SK-N-SH (cell line): Measurements from ENCODE around the gene TRPV6. TPM values are rescaled to one million over a fixed set of nuclear protein-coding genes. Genes with fewer than 3 reads are reported as not detected.

ENCODE experiments used
- CTCF ChIA-PET: fragments of 300-600, 350-600 bp; formaldehyde crosslinking; extraction: SDS; loops from one replicate; lab custom pipeline; 2021; lab: Yijun Ruan, JAX
- POLR2A ChIA-PET: fragments of 350-600 bp; sonication (Branson Sonifier 250); formaldehyde crosslinking; extraction: SDS; loops from one replicate; lab custom pipeline; 2020; ENCODE audit warnings: antibody characterized with exemption, inconsistent platforms; lab: Yijun Ruan, JAX
- DNase-seq: peaks from one replicate; pipeline ENCODE4 v3.0.0; 2012
- H2AFZ ChIP-seq: fragments of 200-600 bp; sonication (generic); 2 replicates; pipeline ENCODE4 v1.8.1; 2016; ENCODE audit warnings: antibody characterized with exemption, mild to moderate bottlenecking, low read depth
- H3F3A ChIP-seq: fragments of 200-600 bp; sonication (generic); replicated peaks from 2 replicates; pipeline ENCODE3; 2016; ENCODE audit warnings: antibody characterized with exemption, mild to moderate bottlenecking; ENCODE audit not compliant: insufficient read depth
- H3K27ac ChIP-seq, 2 experiments: fragments of 200-500 bp in 1 of 2; fragments of 200-600 bp in 1 of 2; sonication (Bioruptor generic) in 1 of 2; sonication (generic), shearing (Covaris generic) in 1 of 2; 2 replicates each; pipeline versions ENCODE4 v1.5.1 to v1.6.1; 2014 to 2016; ENCODE audit warnings: low read depth in 2 of 2, inconsistent platforms in 1 of 2, low read length in 1 of 2, mild to moderate bottlenecking in 1 of 2, mixed read lengths in 1 of 2
- H3K27me3 ChIP-seq: fragments of 200-600 bp; sonication (generic), shearing (Covaris generic); 2 replicates; pipeline ENCODE4 v1.6.1; 2016; ENCODE audit warnings: mixed run types; ENCODE audit not compliant: insufficient read depth
- H3K36me3 ChIP-seq, 2 experiments: fragments of 200-500 bp in 1 of 2; fragments of 200-600 bp in 1 of 2; sonication (Bioruptor generic) in 1 of 2; sonication (generic) in 1 of 2; replicated peaks in 1 of 2; 2 replicates each; pipeline versions ENCODE3 to v1.5.1; 2014 to 2016; ENCODE audit warnings: low read length in 1 of 2, mild to moderate bottlenecking in 1 of 2; ENCODE audit not compliant: insufficient read depth in 2 of 2, control insufficient read depth in 1 of 2
- H3K4me1 ChIP-seq, 2 experiments: fragments of 200-500 bp in 1 of 2; fragments of 200-600 bp in 1 of 2; sonication (Bioruptor generic) in 1 of 2; sonication (generic), shearing (Covaris generic) in 1 of 2; 2 replicates each; pipeline versions ENCODE4 v1.5.1 to v1.6.1; 2014 to 2016; ENCODE audit warnings: low read depth in 1 of 2, low read length in 1 of 2, mixed run types in 1 of 2; ENCODE audit not compliant: insufficient read depth in 2 of 2, control insufficient read depth in 1 of 2
- H3K4me2 ChIP-seq: fragments of 200-600 bp; sonication (generic), shearing (Covaris generic); 2 replicates; pipeline ENCODE4 v1.6.1; 2017; ENCODE audit warnings: mixed run types
- H3K4me3 ChIP-seq, 2 experiments: fragments of 200-500 bp in 1 of 2; fragments of 200-600 bp in 1 of 2; sonication (Bioruptor generic) in 1 of 2; sonication (generic), shearing (Covaris generic) in 1 of 2; 2 replicates each; pipeline versions ENCODE4 v1.5.1 to v1.8.1; 2014 to 2016; ENCODE audit warnings: low read depth in 2 of 2, inconsistent platforms in 1 of 2, low read length in 1 of 2, mild to moderate bottlenecking in 1 of 2, mixed read lengths in 1 of 2, moderate library complexity in 1 of 2
- H3K79me2 ChIP-seq: fragments of 200-600 bp; sonication (generic); 2 replicates; pipeline ENCODE4 v1.8.1; 2017; ENCODE audit warnings: mild to moderate bottlenecking; ENCODE audit not compliant: insufficient read depth
- H3K9ac ChIP-seq: fragments of 200-600 bp; sonication (generic); 2 replicates; pipeline ENCODE4 v1.6.1; 2017; ENCODE audit warnings: mixed run types
- H3K9me2 ChIP-seq: fragments of 200-600 bp; sonication (generic); 2 replicates; pipeline ENCODE4 v1.6.1; 2017; ENCODE audit warnings: mixed run types
- H3K9me3 ChIP-seq: fragments of 200-600 bp; sonication (generic); 2 replicates; pipeline ENCODE4 v1.6.1; 2017; ENCODE audit warnings: mixed run types, mild to moderate bottlenecking, moderate library complexity
- H4K20me1 ChIP-seq: fragments of 200-600 bp; sonication (generic); 2 replicates; pipeline ENCODE4 v1.6.1; 2017; ENCODE audit warnings: mild to moderate bottlenecking, mixed run types; ENCODE audit not compliant: insufficient read depth
- CTCF ChIP-seq: fragments of 200-600 bp; sonication (generic); IDR thresholded peaks from 2 replicates; pipeline ENCODE4 v1.6.1; 2017; ENCODE audit warnings: antibody characterized with exemption, mild to moderate bottlenecking, moderate library complexity
- EZH2phosphoT487 ChIP-seq: fragments of 200-600 bp; sonication (generic); IDR thresholded peaks from 2 replicates; pipeline ENCODE4 v1.6.1; 2017; ENCODE audit warnings: low read depth, mixed run types, mild to moderate bottlenecking, antibody characterized with exemption, moderate library complexity, borderline replicate concordance
- FOSL2 ChIP-seq: IDR thresholded peaks from 2 replicates; pipeline ENCODE4 v1.4.0; 2012; ENCODE audit warnings: low read depth, mild to moderate bottlenecking, moderate library complexity, borderline replicate concordance
- FOXM1 ChIP-seq: IDR thresholded peaks from 2 replicates; pipeline ENCODE4 v1.4.0; 2012; ENCODE audit warnings: low read depth, mild to moderate bottlenecking
- GABPA ChIP-seq: IDR thresholded peaks from 2 replicates; pipeline ENCODE4 v1.4.0; 2012; ENCODE audit warnings: low read depth, mild to moderate bottlenecking
- MEF2A ChIP-seq: IDR thresholded peaks from 2 replicates; pipeline ENCODE4 v1.4.0; 2012; ENCODE audit warnings: low read depth, borderline replicate concordance
- MXI1 ChIP-seq: IDR thresholded peaks from 2 replicates; pipeline ENCODE4 v1.6.1; 2012; ENCODE audit warnings: mild to moderate bottlenecking, low read depth, low read length, improper control_type of control experiment
- NFIC ChIP-seq: IDR thresholded peaks from 2 replicates; pipeline ENCODE4 v1.4.0; 2012; ENCODE audit warnings: borderline replicate concordance
- PBX3 ChIP-seq: IDR thresholded peaks from 2 replicates; pipeline ENCODE4; 2012
- POLR2AphosphoS5 ChIP-seq: IDR thresholded peaks from 2 replicates; pipeline ENCODE4 v1.6.1; 2012; ENCODE audit warnings: low read depth, low read length
- RAD21 ChIP-seq: IDR thresholded peaks from 2 replicates; pipeline ENCODE4 v1.6.1; 2012; ENCODE audit warnings: mild to moderate bottlenecking, low read length
- SMC3 ChIP-seq: IDR thresholded peaks from 2 replicates; pipeline ENCODE4 v1.6.1; 2012; ENCODE audit warnings: low read depth, low read length, improper control_type of control experiment
- TCF12 ChIP-seq: IDR thresholded peaks from 2 replicates; pipeline ENCODE4 v1.4.0; 2012
- TEAD4 ChIP-seq: IDR thresholded peaks from 2 replicates; pipeline ENCODE4 v1.4.0; 2012; ENCODE audit warnings: mild to moderate bottlenecking, borderline replicate concordance; ENCODE audit not compliant: insufficient read depth
- USF1 ChIP-seq: IDR thresholded peaks from 2 replicates; pipeline ENCODE4 v1.4.0; 2012; ENCODE audit warnings: low read depth, borderline replicate concordance
- ZBTB33 ChIP-seq: IDR thresholded peaks from 2 replicates; pipeline ENCODE4 v1.4.0; 2012; ENCODE audit warnings: low read depth, borderline replicate concordance
- WGBS: methylation state at CpG from one replicate; pipeline ENCODE4 v1.1.6; 2017; ENCODE audit warnings: low lambda C conversion rate; 5-methylcytosine and 5-hydroxymethylcytosine counted together
- polyA plus RNA-seq, 3 experiments: library from polyadenylated mRNA; depleted of rRNA; stranded (reverse); fragments of >200 nt; gene quantifications; 2 replicates each; pipeline ENCODE4 v1.2.3, GENCODE V29; 2012

The TRPV6 gene
- polyA plus RNA-seq, 1 of the 3 experiments (the other 2 are of a cell fraction) = not detected

- H3K4me2 ChIP-seq = no peak overlapping the region
- H3F3A ChIP-seq = no peaks in the 10 kb centered on the region
- ChIA-PET POLR2A (no interaction called here), CTCF (interaction anchor here (0.6 to 10.7 kb wide), 20 partner anchors 11 to 446 kb away, joined by 3 to 120 read pairs (median 3); partner anchors contain the start of gene EPHB6)
- H3K36me3 ChIP-seq = no peaks in the 10 kb centered on the region
- H2AFZ ChIP-seq = no peak overlapping the region
- H3K27ac ChIP-seq = no peak overlapping the region
- 7% methylated on average over 7 of the region's 8 CpGs for WGBS
- no peak overlapping the region for H3K9ac ChIP-seq
- peaks cover 79% of the 10 kb centered on the region for H3K27me3 ChIP-seq
- H3K9me2 ChIP-seq = no peaks in the 10 kb centered on the region
- peak; percentile 48 for TF ChIP-seq RAD21
- TF ChIP-seq CTCF = peak; percentile 75
- peak; percentile 62 for TF ChIP-seq SMC3
- no peak for TF ChIP-seq ZBTB33
- H4K20me1 ChIP-seq = no peaks in the 10 kb centered on the region
- H3K4me3 ChIP-seq = no peak overlapping the region; a peak in 1 of 4 replicates
- no peaks in the 10 kb centered on the region for H3K79me2 ChIP-seq
- DNase-seq = peak; percentile 73
- H3K4me1 ChIP-seq = no peaks in the 10 kb centered on the region
- H3K9me3 ChIP-seq = no peaks in the 10 kb centered on the region
Measured at GRCh38 chr7:142880876-142881505, 4.6 kb downstream of the TRPV6 start.

- WGBS = 8% methylated on average over 5 of the region's 5 CpGs
- no peak for DNase-seq
- CTCF ChIA-PET = interaction anchor here (0.8 to 10.7 kb wide), 10 partner anchors 11 to 344 kb away, joined by 3 to 120 read pairs (median 6); partner anchors contain the start of gene EPHB6
Measured at GRCh38 chr7:142879060-142879459, 6.5 kb downstream of the TRPV6 start.

More at GRCh38 chr7:142879060-142879459, 6.5 kb downstream of the TRPV6 start:
- H3K36me3 ChIP-seq = no peaks in the 10 kb centered on the region
- TF ChIP-seq POLR2AphosphoS5 (no peak), CTCF (no peak), EZH2phosphoT487 (no peak), TEAD4 (no peak), NFIC (no peak), USF1 (no peak), MXI1 (no peak), PBX3 (no peak), FOXM1 (no peak), SMC3 (no peak), TCF12 (no peak), GABPA (no peak), MEF2A (no peak), FOSL2 (no peak)
- H3K9ac ChIP-seq = no peak overlapping the region
- H3K4me3 ChIP-seq = no peak overlapping the region
- H3K4me2 ChIP-seq = no peak overlapping the region
- no peaks in the 10 kb centered on the region for H3K9me3 ChIP-seq
- H3K27me3 ChIP-seq = peaks cover 82% of the 10 kb centered on the region
- POLR2A ChIA-PET = interaction anchor here (0.7 kb wide), 1 partner anchor 23 kb away, joined by 3 read pairs; no protein-coding TSS in a partner anchor
- H3F3A ChIP-seq = no peaks in the 10 kb centered on the region
- H2AFZ ChIP-seq = no peak overlapping the region
- H3K4me1 ChIP-seq = no peaks in the 10 kb centered on the region
- no peaks in the 10 kb centered on the region for H3K9me2 ChIP-seq
- no peaks in the 10 kb centered on the region for H3K79me2 ChIP-seq
- no peak overlapping the region for H3K27ac ChIP-seq
- no peaks in the 10 kb centered on the region for H4K20me1 ChIP-seq
